Peyer's patch (tissue), 4 donors: ENCODE measurements around the gene ANKRD13A.

Source experiments
- POLR2A ChIP-seq, 2 donors: fragments of 450-650 bp; IDR thresholded peaks; one replicate each; pipeline ENCODE4 v1.5.1; 2017; ENCODE audit warnings: antibody characterized with exemption in 2 of 2, mild to moderate bottlenecking in 2 of 2, moderate library complexity in 2 of 2
- TF ChIP-seq, protein P1 (sequence below), 6 experiments: fragments of 450-650 bp in 4 of 6; fragments of 200-600 bp in 2 of 6; sonication (generic) in 1 of 6; IDR thresholded peaks; one replicate each; pipeline ENCODE4 v1.5.1; 2017 to 2019; ENCODE audit warnings: antibody characterized with exemption in 6 of 6, mild to moderate bottlenecking in 3 of 6, moderate library complexity in 1 of 6

DNA sequence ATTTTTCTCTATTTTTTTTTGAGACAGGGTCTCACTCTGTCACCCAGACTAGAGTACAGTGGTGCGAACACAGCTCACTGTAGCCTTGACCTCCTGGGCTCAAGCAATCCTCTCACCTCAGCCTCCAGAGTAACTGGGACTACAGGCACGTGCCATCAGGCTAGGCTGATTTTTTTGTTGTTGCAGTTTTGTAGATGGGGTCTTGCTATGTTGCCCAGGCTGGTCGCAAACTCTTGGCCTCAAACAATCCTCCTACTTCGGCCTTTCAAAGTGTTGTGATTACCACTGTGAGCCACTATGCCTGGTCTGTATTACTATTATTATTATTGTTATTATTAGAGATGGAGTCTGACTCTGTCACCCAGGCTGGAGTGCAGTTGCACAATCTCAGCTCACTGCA lies 26.4 kb upstream of the ANKRD13A start:
- TF ChIP-seq, protein P1, sequence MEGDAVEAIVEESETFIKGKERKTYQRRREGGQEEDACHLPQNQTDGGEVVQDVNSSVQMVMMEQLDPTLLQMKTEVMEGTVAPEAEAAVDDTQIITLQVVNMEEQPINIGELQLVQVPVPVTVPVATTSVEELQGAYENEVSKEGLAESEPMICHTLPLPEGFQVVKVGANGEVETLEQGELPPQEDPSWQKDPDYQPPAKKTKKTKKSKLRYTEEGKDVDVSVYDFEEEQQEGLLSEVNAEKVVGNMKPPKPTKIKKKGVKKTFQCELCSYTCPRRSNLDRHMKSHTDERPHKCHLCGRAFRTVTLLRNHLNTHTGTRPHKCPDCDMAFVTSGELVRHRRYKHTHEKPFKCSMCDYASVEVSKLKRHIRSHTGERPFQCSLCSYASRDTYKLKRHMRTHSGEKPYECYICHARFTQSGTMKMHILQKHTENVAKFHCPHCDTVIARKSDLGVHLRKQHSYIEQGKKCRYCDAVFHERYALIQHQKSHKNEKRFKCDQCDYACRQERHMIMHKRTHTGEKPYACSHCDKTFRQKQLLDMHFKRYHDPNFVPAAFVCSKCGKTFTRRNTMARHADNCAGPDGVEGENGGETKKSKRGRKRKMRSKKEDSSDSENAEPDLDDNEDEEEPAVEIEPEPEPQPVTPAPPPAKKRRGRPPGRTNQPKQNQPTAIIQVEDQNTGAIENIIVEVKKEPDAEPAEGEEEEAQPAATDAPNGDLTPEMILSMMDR (IDR thresholded peaks at IDR 0.05) = no peak
- TF ChIP-seq POLR2A (IDR thresholded peaks at IDR 0.05) = no peak
